WTC11 (cell line): ENCODE results near the gene SH3RF2. TPM values are rescaled to one million over a fixed set of nuclear protein-coding genes. Genes with fewer than 3 reads are reported as not detected.
"Not testable (repeated sequence)": the region's sequence is repeated elsewhere in the genome, so short reads cannot be mapped to it uniquely, and the experiment has no call there.

Experiments
- ATAC-seq: fragments of 200-7000 bp; cut with Tn5 transposase; 2 replicates; pipeline ENCODE4 v1.10.0; 2021; ENCODE audit warnings: mild to moderate bottlenecking, moderate library complexity
- CTCF ChIA-PET: fragments of 300-600 bp; sonication (Branson Sonifier 250); formaldehyde crosslinking; loops from one replicate; lab custom pipeline; 2021; ENCODE audit warnings: antibody characterized with exemption; lab: Charles Lee
- POLR2A ChIA-PET: fragments of 350-600 bp; sonication (Branson Sonifier 250); formaldehyde crosslinking; loops from one replicate; lab custom pipeline; 2021; ENCODE audit warnings: antibody characterized with exemption; lab: Charles Lee
- DNase-seq: peaks from one replicate; pipeline ENCODE4 v3.0.0; 2021; ENCODE audit warnings: low spot score
- H3K27ac Mint-ChIP-seq: 2 replicates; pipeline ENCODE4 v1.8.0; 2021; ENCODE audit warnings: mixed read lengths
- H3K27me3 Mint-ChIP-seq: 2 replicates; pipeline ENCODE4 v1.8.0; 2021; ENCODE audit warnings: low read depth, mild to moderate bottlenecking, moderate library complexity, mixed read lengths
- H3K36me3 Mint-ChIP-seq: 2 replicates; pipeline ENCODE4 v1.8.0; 2021; ENCODE audit warnings: mixed read lengths
- H3K4me1 Mint-ChIP-seq: 2 replicates; pipeline ENCODE4 v1.8.0; 2022; ENCODE audit warnings: mixed read lengths
- H3K4me3 Mint-ChIP-seq: 2 replicates; pipeline ENCODE4 v1.8.0; 2021; ENCODE audit warnings: mild to moderate bottlenecking, moderate library complexity, mixed read lengths
- H3K9me3 Mint-ChIP-seq: 2 replicates; pipeline ENCODE4 v1.8.0; 2021; ENCODE audit warnings: mixed read lengths
- ELF4 ChIP-seq: sonication (generic); formaldehyde crosslinking; IDR thresholded peaks from 2 replicates; pipeline ENCODE4 v1.8.1; 2022; ENCODE audit warnings: low read depth, mild to moderate bottlenecking, moderate library complexity, missing genetic modification reagents
- EMX1 ChIP-seq: fragments of 250-450 bp; sonication (Bioruptor Pico); IDR thresholded peaks from 2 replicates; pipeline ENCODE4 v1.8.0; 2021; ENCODE audit warnings: mild to moderate bottlenecking
- FOXP1 ChIP-seq: sonication (generic); formaldehyde crosslinking; IDR thresholded peaks from 2 replicates; pipeline ENCODE4 v1.8.0; 2022; ENCODE audit warnings: missing genetic modification reagents, mild to moderate bottlenecking, moderate library complexity, borderline replicate concordance
- GTF2I ChIP-seq: fragments of 250-450 bp; sonication (Bioruptor Pico); conservative IDR thresholded peaks from 2 replicates; pipeline ENCODE4 v1.4.0; 2021; ENCODE audit warnings: mild to moderate bottlenecking
- JAZF1 ChIP-seq: fragments of 250-450 bp; sonication (Bioruptor Pico); IDR thresholded peaks from 2 replicates; pipeline ENCODE4 v1.9.0; 2021; ENCODE audit warnings: moderate library complexity, mild to moderate bottlenecking, inconsistent platforms
- JUN ChIP-seq: sonication (generic); formaldehyde crosslinking; IDR thresholded peaks from 2 replicates; pipeline ENCODE4 v1.8.0; 2023; ENCODE audit warnings: mild to moderate bottlenecking, missing genetic modification reagents
- MXD4 ChIP-seq: fragments of 250-450 bp; sonication (Bioruptor Pico); IDR thresholded peaks from 2 replicates; pipeline ENCODE4 v1.8.0; 2021; ENCODE audit warnings: mild to moderate bottlenecking, moderate library complexity, borderline replicate concordance
- MYBL2 ChIP-seq: sonication (generic); formaldehyde crosslinking; IDR thresholded peaks from 2 replicates; pipeline ENCODE4 v1.8.1; 2023; ENCODE audit warnings: mild to moderate bottlenecking, moderate library complexity, missing genetic modification reagents
- NR3C1 ChIP-seq: sonication (generic); formaldehyde crosslinking; conservative IDR thresholded peaks from 2 replicates; pipeline ENCODE4 v1.8.1; 2023; ENCODE audit warnings: low read depth, mild to moderate bottlenecking, missing genetic modification reagents
- OVOL2 ChIP-seq: fragments of 250-450 bp; sonication (Bioruptor Pico); IDR thresholded peaks from 2 replicates; pipeline ENCODE4 v1.9.0; 2021; ENCODE audit warnings: mild to moderate bottlenecking, borderline replicate concordance
- PRRX2 ChIP-seq: fragments of 250-450 bp; sonication (Bioruptor Pico); IDR thresholded peaks from 2 replicates; pipeline ENCODE4 v1.8.0; 2021; ENCODE audit warnings: mild to moderate bottlenecking
- ZNF263 ChIP-seq: sonication (generic); formaldehyde crosslinking; IDR thresholded peaks from 2 replicates; pipeline ENCODE4 v1.8.1; 2022; ENCODE audit warnings: low read depth, mild to moderate bottlenecking, moderate library complexity, missing genetic modification reagents
- ZNF396 ChIP-seq: fragments of 250-450 bp; sonication (Bioruptor Pico); IDR thresholded peaks from 2 replicates; pipeline ENCODE4 v1.8.0; 2021; ENCODE audit warnings: mild to moderate bottlenecking, moderate library complexity, borderline replicate concordance
- total RNA-seq: library from RNA; stranded (reverse); gene quantifications from 3 replicates; pipeline ENCODE4 v1.2.3, GENCODE V29; 2021
- TF ChIP-seq, protein P1 (sequence below): fragments of 250-450 bp; sonication (Bioruptor Pico); conservative IDR thresholded peaks from 2 replicates; pipeline ENCODE4 v1.9.0; 2021; ENCODE audit warnings: mild to moderate bottlenecking
- TF ChIP-seq, protein P2 (sequence below): fragments of 200-600 bp; IDR thresholded peaks from 2 replicates; pipeline ENCODE4 v1.8.0; 2022; ENCODE audit warnings: antibody characterized with exemption
- TF ChIP-seq, protein P3 (sequence below): sonication (generic); formaldehyde crosslinking; IDR thresholded peaks from 2 replicates; pipeline ENCODE4 v1.8.0; 2023; ENCODE audit warnings: missing genetic modification reagents
- TF ChIP-seq, protein P4 (sequence below): fragments of 250-450 bp; sonication (Bioruptor Pico); IDR thresholded peaks from 2 replicates; pipeline ENCODE4 v1.9.0; 2021; ENCODE audit warnings: mild to moderate bottlenecking
- TF ChIP-seq, protein P5 (sequence below): sonication (generic); formaldehyde crosslinking; IDR thresholded peaks from 2 replicates; pipeline ENCODE4 v1.8.1; 2023; ENCODE audit warnings: mild to moderate bottlenecking, missing genetic modification reagents, moderate library complexity

The SH3RF2 gene
- total RNA-seq, 1 experiment from 2014 or later = 0.83 TPM

DNA sequence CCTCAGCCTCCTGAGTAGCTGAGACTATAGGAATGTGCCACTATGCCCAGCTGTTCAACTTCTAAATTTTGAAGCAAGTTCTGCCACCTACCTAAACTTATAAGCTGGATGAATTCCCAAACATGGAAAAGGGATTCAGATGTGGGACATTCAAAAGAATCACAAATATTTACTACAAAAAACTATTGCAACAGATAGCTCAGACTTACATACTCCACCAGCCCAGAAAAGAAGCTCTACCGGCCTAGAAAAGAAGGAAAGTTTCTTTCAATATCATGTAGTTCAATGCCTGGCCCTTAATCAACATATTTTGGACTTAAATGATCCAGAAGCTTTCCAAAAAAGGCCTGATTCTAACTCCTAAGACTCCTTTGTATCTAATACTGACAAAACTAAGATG is 23.8 kb downstream of the SH3RF2 start (continued):
- no peak for TF ChIP-seq EMX1
- no peak for TF ChIP-seq JAZF1 (CRISPR knock-in tag)

DNA sequence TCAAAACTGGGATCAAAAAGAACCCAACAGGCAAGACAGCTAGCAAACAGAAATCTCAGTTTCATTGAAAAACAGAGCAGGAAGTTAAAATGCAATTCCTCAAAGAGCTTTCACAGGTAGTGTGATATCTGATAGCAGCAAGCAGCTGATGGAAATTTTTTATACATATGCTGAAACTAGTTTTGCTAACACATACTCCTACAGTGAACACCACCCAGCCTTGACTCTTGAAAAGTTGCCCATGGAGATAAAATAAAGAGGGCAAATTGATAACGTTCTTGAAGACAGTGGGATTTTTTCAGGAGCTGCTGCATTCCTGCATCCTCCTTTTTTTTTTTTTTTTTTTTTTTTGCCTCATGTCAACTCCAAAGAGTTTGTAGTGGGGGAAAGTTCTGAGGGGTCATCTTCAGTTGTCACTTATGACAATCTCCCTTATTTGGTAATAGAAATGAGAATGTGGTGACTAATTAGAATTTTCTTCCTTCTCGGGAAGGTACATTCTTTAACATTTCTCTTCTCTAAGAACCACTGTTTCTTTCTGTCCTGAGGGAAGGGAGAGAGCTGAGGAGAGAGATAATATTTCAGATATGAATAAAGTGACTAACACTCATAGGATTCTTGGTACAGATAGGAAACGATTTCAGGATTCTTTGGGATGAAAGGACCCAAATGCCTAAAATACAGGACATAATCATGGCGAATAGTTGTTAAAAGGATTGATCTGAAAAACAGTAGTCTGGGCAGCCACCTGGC is 24.6 kb downstream of the SH3RF2 start:
- no peak overlapping the region for H3K27ac Mint-ChIP-seq
- ATAC-seq (no peak), DNase-seq (no peak)
- H3K9me3 Mint-ChIP-seq = no peaks in the 10 kb centered on the region
- no peak overlapping the region for H3K4me3 Mint-ChIP-seq
- ChIA-PET POLR2A (interaction anchor here (0.6 kb wide), 1 partner anchor 1274 kb away, joined by 3 read pairs; the partner anchor contains the start of gene STK32A), CTCF (interaction anchor here (0.6 to 1.1 kb wide), 3 partner anchors 20 to 83 kb away, joined by 3 to 4 read pairs (median 3); no protein-coding TSS in a partner anchor)
- H3K36me3 Mint-ChIP-seq = no peaks in the 10 kb centered on the region
- H3K4me1 Mint-ChIP-seq = peaks cover 8% of the 10 kb centered on the region
- TF ChIP-seq PRRX2 (CRISPR knock-in tag) = no peak
- TF ChIP-seq, protein P1, sequence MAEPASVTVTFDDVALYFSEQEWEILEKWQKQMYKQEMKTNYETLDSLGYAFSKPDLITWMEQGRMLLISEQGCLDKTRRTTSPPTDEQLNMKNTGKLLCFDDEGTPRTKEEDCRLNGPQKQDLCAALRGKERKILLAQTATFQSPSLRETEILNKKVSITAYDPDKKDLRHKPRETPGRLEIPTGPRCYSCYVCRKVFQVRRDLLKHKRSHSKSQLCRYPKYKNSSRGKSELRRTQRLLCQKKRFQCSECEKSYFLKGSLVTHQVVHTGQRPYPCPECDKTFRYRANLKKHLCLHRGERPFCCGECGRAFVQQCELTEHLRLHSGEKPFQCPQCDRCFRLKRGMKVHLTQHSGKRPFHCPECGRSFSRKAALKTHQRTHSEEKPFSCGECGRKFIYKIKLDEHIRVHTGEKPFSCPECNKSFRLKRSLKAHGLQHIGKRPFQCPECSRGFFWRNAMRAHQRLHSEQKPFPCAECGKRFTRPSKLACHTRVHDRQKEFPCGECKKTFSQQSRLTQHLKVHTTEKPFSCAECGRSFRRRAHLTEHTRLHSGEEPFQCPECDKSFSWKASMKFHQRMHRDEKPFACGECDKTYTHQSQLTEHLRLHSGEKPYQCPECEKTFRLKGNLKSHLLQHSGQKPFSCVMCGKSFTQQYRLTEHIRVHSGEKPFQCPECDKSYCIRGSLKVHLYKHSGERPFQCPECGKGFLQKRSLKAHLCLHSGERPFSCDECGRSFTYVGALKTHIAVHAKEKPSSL (CRISPR knock-in tag) = no peak
- no peak for TF ChIP-seq GTF2I (CRISPR knock-in tag)
- TF ChIP-seq JUN = no peak
- TF ChIP-seq, protein P2, sequence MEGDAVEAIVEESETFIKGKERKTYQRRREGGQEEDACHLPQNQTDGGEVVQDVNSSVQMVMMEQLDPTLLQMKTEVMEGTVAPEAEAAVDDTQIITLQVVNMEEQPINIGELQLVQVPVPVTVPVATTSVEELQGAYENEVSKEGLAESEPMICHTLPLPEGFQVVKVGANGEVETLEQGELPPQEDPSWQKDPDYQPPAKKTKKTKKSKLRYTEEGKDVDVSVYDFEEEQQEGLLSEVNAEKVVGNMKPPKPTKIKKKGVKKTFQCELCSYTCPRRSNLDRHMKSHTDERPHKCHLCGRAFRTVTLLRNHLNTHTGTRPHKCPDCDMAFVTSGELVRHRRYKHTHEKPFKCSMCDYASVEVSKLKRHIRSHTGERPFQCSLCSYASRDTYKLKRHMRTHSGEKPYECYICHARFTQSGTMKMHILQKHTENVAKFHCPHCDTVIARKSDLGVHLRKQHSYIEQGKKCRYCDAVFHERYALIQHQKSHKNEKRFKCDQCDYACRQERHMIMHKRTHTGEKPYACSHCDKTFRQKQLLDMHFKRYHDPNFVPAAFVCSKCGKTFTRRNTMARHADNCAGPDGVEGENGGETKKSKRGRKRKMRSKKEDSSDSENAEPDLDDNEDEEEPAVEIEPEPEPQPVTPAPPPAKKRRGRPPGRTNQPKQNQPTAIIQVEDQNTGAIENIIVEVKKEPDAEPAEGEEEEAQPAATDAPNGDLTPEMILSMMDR = no peak
- TF ChIP-seq, protein P3, sequence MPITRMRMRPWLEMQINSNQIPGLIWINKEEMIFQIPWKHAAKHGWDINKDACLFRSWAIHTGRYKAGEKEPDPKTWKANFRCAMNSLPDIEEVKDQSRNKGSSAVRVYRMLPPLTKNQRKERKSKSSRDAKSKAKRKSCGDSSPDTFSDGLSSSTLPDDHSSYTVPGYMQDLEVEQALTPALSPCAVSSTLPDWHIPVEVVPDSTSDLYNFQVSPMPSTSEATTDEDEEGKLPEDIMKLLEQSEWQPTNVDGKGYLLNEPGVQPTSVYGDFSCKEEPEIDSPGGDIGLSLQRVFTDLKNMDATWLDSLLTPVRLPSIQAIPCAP (CRISPR knock-in tag) = no peak
- TF ChIP-seq, protein P4, sequence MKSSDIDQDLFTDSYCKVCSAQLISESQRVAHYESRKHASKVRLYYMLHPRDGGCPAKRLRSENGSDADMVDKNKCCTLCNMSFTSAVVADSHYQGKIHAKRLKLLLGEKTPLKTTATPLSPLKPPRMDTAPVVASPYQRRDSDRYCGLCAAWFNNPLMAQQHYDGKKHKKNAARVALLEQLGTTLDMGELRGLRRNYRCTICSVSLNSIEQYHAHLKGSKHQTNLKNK (CRISPR knock-in tag) = no peak
- no peak for TF ChIP-seq ZNF396 (CRISPR knock-in tag)
- no peak for TF ChIP-seq FOXP1
- no peak for TF ChIP-seq OVOL2 (CRISPR knock-in tag)
- no peak for TF ChIP-seq ELF4 (CRISPR knock-in tag)
- TF ChIP-seq MYBL2 (CRISPR knock-in tag) = no peak
- no peak for TF ChIP-seq MXD4 (CRISPR knock-in tag)
- H3K27me3 Mint-ChIP-seq = no peaks in the 10 kb centered on the region

DNA sequence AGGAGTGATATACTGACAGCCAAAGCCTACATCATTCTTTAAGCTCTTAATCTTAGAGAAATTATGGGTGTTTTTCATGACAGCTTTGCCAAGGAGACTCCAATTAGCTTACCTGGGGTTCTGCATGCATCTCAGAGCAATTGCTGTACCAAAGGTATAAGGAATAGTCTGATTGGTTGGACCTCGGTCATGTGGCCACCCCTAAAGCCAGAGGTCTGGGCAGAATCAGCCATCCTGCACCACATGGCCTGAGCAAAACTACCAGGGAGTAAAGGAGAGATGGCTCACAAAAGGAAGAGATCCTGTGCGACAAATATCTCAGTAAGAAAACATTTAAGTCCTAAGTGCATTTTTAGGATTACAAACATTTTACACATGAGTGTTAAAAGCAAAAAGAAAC is 25.6 kb downstream of the SH3RF2 start:
- Mint-ChIP-seq H3K27me3 (no peaks in the 10 kb centered on the region), H3K4me1 (peaks cover 8% of the 10 kb centered on the region), H3K36me3 (no peaks in the 10 kb centered on the region), H3K27ac (no peak overlapping the region)
- CTCF ChIA-PET = no interaction called here
- DNase-seq (no peak), ATAC-seq (peak; percentile 72)
- POLR2A ChIA-PET = no interaction called here
- TF ChIP-seq, protein P5, sequence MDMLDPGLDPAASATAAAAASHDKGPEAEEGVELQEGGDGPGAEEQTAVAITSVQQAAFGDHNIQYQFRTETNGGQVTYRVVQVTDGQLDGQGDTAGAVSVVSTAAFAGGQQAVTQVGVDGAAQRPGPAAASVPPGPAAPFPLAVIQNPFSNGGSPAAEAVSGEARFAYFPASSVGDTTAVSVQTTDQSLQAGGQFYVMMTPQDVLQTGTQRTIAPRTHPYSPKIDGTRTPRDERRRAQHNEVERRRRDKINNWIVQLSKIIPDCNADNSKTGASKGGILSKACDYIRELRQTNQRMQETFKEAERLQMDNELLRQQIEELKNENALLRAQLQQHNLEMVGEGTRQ (CRISPR knock-in tag) = peak; percentile 83
- TF ChIP-seq NR3C1 (CRISPR knock-in tag) (no peak), ZNF263 (CRISPR knock-in tag) (no peak)
- TF ChIP-seq, all 79 proteins: peak for 1
- Mint-ChIP-seq H3K4me3 (no peak overlapping the region), H3K9me3 (no peaks in the 10 kb centered on the region)

DNA sequence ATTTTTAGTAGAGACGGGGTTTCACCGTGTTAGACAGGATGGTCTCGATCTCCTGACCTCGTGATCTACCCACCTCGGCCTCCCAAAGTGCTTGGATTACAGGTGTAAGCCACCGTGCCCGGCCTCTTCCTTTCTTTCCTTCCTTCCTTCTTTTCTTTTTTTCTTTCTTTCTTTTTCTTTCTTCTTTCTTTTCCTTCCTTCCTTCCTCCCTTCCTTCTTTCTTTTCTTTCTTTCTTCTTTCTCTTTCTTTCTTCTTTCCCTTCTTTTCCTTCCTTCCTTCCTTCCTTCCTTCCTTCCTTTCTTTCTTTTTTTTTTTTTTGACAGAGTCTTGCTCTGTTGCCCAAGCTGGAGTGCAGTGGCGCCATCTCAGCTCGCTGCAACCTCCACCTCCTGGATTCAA is 27.6 kb downstream of the SH3RF2 start:
- H3K4me1 Mint-ChIP-seq, CTCF ChIA-PET, ATAC-seq, H3K27ac Mint-ChIP-seq, H3K4me3 Mint-ChIP-seq, H3K9me3 Mint-ChIP-seq, H3K36me3 Mint-ChIP-seq, POLR2A ChIA-PET, DNase-seq, H3K27me3 Mint-ChIP-seq: not testable (repeated sequence)
